GM12864 (cell line): ENCODE results near the gene FXYD4.

ENCODE experiments used
- DNase-seq: peaks from one replicate; pipeline ENCODE4 v3.0.0-alpha.2; 2011; ENCODE audit warnings: low read depth
- H3K4me3 ChIP-seq: 2 replicates; pipeline ENCODE4 v1.5.1; 2011; ENCODE audit warnings: mild to moderate bottlenecking, low read depth, low read length, control low read depth
- TF ChIP-seq, protein P1 (sequence below): IDR thresholded peaks from 2 replicates; pipeline ENCODE4 v1.5.1; 2011; ENCODE audit warnings: low read depth, mild to moderate bottlenecking, moderate library complexity, low read length, control low read depth, inconsistent platforms; ENCODE audit errors: missing control alignments

The FXYD4 gene

DNA sequence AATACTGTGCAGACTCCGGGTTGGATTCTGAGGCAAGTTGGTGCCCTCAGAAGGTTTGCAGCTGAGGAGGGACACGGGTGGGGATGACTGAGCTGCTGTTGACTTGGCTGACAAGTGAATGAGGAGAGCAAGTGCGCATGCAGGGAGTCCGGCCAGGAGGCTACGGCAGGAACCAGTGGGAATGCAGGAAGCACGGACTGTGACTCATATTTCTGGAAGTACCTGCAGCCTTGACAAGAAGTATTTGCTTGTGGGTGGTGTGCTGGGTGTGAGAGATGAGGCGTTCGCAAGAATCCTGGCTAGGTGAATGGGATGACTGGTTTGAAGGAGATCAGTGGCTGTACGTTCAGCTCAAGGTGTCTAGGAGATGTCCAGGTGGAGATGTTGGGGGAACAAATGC, 30.8 kb upstream of the FXYD4 start:
- H3K4me3 ChIP-seq = no peak overlapping the region
- DNase-seq = no peak
- TF ChIP-seq, protein P1, sequence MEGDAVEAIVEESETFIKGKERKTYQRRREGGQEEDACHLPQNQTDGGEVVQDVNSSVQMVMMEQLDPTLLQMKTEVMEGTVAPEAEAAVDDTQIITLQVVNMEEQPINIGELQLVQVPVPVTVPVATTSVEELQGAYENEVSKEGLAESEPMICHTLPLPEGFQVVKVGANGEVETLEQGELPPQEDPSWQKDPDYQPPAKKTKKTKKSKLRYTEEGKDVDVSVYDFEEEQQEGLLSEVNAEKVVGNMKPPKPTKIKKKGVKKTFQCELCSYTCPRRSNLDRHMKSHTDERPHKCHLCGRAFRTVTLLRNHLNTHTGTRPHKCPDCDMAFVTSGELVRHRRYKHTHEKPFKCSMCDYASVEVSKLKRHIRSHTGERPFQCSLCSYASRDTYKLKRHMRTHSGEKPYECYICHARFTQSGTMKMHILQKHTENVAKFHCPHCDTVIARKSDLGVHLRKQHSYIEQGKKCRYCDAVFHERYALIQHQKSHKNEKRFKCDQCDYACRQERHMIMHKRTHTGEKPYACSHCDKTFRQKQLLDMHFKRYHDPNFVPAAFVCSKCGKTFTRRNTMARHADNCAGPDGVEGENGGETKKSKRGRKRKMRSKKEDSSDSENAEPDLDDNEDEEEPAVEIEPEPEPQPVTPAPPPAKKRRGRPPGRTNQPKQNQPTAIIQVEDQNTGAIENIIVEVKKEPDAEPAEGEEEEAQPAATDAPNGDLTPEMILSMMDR = no peak

DNA sequence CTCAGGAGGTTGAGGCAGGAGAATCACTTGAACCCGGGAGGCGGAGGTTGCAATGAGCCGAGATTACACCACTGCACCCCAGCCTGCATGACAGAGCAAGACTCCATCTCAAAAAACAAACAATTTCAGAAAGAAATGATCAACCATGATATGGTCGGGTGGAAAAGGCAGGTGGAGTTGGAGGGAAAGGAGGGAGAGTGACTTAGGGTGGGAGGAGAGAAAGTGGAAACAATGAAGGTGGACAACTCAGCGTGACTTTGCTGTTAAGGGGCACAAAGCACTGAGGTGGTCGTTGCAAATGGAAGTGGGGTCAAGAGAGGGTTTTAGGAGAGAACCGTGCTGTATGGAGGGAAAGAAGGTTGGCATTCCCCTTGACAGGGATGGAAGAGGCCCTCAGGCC, 30.0 kb upstream of the FXYD4 start:
- H3K4me3 ChIP-seq = no peak overlapping the region
- TF ChIP-seq, protein P1 = no peak
- DNase-seq = no peak

DNA sequence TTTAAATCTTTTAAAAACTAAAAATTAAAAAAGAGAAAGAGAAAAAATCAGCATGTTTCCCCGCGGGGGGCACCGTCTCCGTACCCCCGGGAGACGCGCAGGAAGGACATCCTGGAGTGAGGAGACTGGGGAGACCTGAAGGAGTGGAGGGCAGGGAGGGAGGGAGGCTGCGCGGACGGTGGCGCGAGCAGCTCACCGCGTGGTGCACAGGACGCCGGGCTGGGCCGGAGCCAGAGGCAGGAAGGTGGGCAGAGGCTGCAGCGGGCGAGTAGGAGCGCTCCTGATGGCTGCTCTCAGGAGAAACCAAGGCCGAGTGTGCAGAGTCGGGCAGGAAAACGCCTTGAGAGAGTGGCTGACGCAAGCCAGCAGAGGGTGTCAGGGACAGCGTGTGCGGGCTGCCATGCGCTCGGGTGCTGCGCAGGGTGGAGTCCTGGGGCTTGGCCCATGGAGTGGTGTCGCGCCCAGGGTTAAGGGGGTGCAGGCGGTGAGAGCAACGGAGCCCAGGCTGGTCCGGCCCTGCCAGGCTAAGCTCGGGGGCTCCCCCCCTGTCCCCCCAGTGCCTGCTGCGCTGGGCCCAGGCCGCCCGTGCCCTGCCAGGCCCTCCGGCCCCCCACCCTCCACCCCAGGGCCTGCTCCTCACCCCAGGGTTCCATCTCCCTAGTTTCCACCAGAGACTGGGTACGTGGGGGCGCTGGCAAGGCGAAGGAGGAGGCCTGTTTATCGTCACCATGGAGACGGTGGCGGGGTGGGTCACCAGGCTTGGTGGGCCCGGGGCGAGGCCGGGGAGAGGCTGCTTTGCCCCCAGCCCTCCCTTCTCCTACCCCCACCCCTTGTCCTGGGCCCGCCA, 28.9 kb upstream of the FXYD4 start:
- no peak for DNase-seq
- no peak overlapping the region for H3K4me3 ChIP-seq
- TF ChIP-seq, protein P1 = no peak

DNA sequence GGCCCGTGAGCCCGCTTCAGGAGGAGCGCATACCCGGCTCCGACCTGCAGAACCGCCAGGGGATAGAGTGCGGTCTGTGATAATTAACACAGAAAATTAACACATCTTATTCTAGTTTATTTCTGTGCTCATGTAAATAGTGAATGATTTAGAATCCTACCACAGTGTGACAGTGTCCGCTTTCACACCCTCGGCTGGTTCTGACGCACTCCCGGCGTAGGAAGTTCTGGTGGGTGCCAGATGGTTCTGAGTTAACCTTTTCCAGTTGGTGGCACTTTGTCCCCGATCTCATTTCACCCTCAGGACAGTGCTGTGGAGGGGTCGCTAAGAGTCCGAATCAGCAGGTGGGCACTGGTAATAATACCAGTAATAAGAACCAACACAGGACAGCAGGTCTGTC, 28.3 kb upstream of the FXYD4 start:
- no peak overlapping the region for H3K4me3 ChIP-seq
- TF ChIP-seq, protein P1 = no peak
- no peak for DNase-seq

DNA sequence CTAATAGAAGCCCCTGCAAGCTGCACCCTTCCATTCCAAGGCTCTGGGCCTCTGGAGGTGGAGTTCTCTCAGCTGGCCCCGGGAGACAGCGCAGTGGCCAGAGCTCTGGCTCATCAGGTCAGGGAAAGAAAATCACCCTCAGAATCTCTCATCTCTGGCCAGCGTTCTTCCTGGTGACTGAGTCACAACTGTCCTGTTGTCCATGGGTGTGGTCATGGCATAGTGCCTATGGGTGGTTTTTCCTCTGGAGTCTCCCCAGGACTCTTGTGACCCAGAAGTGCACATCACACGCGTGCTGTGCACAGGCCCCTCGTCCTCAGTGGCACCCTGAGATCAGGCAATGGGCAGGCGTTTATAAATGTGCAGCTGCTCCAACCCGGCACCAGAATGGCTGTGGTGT, 27.4 kb upstream of the FXYD4 start:
- TF ChIP-seq, protein P1 = no peak
- no peak for DNase-seq
- no peak overlapping the region for H3K4me3 ChIP-seq

DNA sequence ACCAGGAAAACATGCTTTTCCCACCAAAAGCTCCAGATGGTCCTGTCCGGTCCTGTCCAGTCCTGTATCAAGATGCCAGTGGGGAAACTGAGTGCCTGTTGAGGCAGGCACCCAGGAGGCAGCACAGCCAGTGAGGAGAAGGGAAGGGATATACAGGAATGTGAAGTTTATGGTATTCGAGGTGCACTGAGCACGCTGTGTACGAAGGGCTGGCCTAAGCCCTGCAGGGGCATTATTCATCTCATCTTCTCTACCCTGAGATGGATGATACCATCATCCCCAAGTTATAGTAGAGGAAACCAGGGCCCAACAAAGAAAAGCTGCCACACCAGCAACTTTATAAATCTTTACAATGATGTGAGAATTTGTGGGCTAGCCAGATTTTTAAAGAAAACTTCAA, 23.4 kb upstream of the FXYD4 start:
- TF ChIP-seq, protein P1 = no peak
- DNase-seq = no peak
- H3K4me3 ChIP-seq = no peak overlapping the region
